K562 (cell line): ENCODE measurements around the gene LRGUK. TPM values are rescaled to one million over a fixed set of nuclear protein-coding genes. Genes with fewer than 3 reads are reported as not detected.

Experiments
- BACH1 ChIP-seq: fragments of 200-800 bp; sonication (Bioruptor generic); IDR thresholded peaks from 2 replicates; pipeline ENCODE4 v1.6.1; 2016; ENCODE audit warnings: missing genetic modification characterization, missing compliant biosample characterization
- CBX3 ChIP-seq, 2 experiments: IDR thresholded peaks; 1 replicate in 1 of 2; 2 replicates in 1 of 2; pipeline ENCODE4 v1.6.1; 2012; ENCODE audit warnings: inconsistent platforms in 2 of 2, low read length in 2 of 2, borderline replicate concordance in 1 of 2, control low read depth in 1 of 2
- EP300 ChIP-seq: IDR thresholded peaks from 2 replicates; pipeline ENCODE4 v1.6.1; 2012; ENCODE audit warnings: low read length, improper control_type of control experiment
- HDAC2 ChIP-seq: fragments of 450-650 bp; IDR thresholded peaks from 2 replicates; pipeline ENCODE4 v1.6.1; 2016; ENCODE audit warnings: mild to moderate bottlenecking
- KLF13 ChIP-seq: fragments of 450-650 bp; IDR thresholded peaks from 2 replicates; pipeline ENCODE4 v1.6.1; 2016; ENCODE audit warnings: missing genetic modification characterization, low read depth, mild to moderate bottlenecking, missing compliant biosample characterization, moderate library complexity, borderline replicate concordance
- MCM5 ChIP-seq: fragments of 450-650 bp; IDR thresholded peaks from 2 replicates; pipeline ENCODE4 v1.6.1; 2016; ENCODE audit warnings: low read depth
- RBBP5 ChIP-seq: fragments of 200-600 bp; sonication (generic); IDR thresholded peaks from 2 replicates; pipeline ENCODE4 v1.6.1; 2012; ENCODE audit warnings: borderline replicate concordance, mild to moderate bottlenecking, low read length, control low read depth, inconsistent platforms; ENCODE audit not compliant: insufficient read depth, poor library complexity, severe bottlenecking
- STAG1 ChIP-seq: sonication (generic); formaldehyde crosslinking; IDR thresholded peaks from 2 replicates; pipeline ENCODE4 v1.5.0; 2020; ENCODE audit warnings: missing genetic modification reagents, borderline replicate concordance
- TCFL5 ChIP-seq: fragments of 250-450 bp; sonication (Bioruptor Pico); conservative IDR thresholded peaks from 2 replicates; pipeline ENCODE4 v1.6.1; 2021; ENCODE audit warnings: mild to moderate bottlenecking, moderate library complexity, matching md5 sums
- ZNF384 ChIP-seq: IDR thresholded peaks from 2 replicates; pipeline ENCODE4 v1.6.1; 2012; ENCODE audit warnings: low read depth, low read length, improper control_type of control experiment
- ZNF644 ChIP-seq: fragments of 200-800 bp; sonication (Bioruptor generic); IDR thresholded peaks from 2 replicates; pipeline ENCODE4 v1.6.1; 2016; ENCODE audit warnings: low read depth, missing genetic modification characterization, missing compliant biosample characterization
- polyA plus RNA-seq, 8 experiments: library from polyadenylated mRNA; depleted of rRNA in 4 of 8; stranded (reverse) in 5 of 8; unstranded in 3 of 8; fragments of >200 nt; fragmentation: Nextera tagmentation in 2 of 8; fragmentation: Illumina TruSeq in 1 of 8; extraction: Ambion mirVana in 2 of 8; extraction: Trizol in 1 of 8; gene quantifications; 2 replicates each; pipeline versions ENCODE4 v1.2.1 to v1.2.3, GENCODE V29; 2011 to 2014; ENCODE audit warnings: inconsistent platforms in 1 of 8, missing spikeins in 1 of 8
- total RNA-seq, 7 experiments: library from RNA; depleted of rRNA in 6 of 7; stranded (reverse); fragments of >200 nt in 6 of 7; fragmentation: Illumina TruSeq in 2 of 7; extraction: Trizol in 2 of 7; gene quantifications; 2 replicates each; pipeline versions ENCODE4 v1.2.1 to v1.2.3, GENCODE V29; 2011 to 2021; ENCODE audit warnings: low replicate concordance in 1 of 7
- TF ChIP-seq, protein P1 (sequence below): fragments of 200-800 bp; sonication (Bioruptor generic); IDR thresholded peaks from 2 replicates; pipeline ENCODE4 v1.6.1; 2017; ENCODE audit warnings: missing genetic modification characterization, missing compliant biosample characterization
- TF ChIP-seq, protein P2 (sequence below), 3 experiments: fragments of 200-800 bp in 1 of 3; fragments of 250-450 bp in 1 of 3; fragments of 450-650 bp in 1 of 3; sonication (Bioruptor Pico) in 1 of 3; sonication (Bioruptor generic) in 1 of 3; formaldehyde crosslinking in 1 of 3; IDR thresholded peaks; 2 replicates each; pipeline versions ENCODE4 v1.6.1 to v1.8.0; 2016 to 2022; ENCODE audit warnings: mild to moderate bottlenecking in 2 of 3, missing genetic modification characterization in 2 of 3, missing compliant biosample characterization in 1 of 3, moderate library complexity in 1 of 3
- TF ChIP-seq, protein P3 (sequence below): sonication (generic); formaldehyde crosslinking; IDR thresholded peaks from 2 replicates; pipeline ENCODE4 v1.8.0; 2023; ENCODE audit warnings: mild to moderate bottlenecking, missing genetic modification reagents

LRGUK gene
- total and polyA plus RNA-seq, 9 of the 15 experiments (the other 6 are each of a cell fraction or from before 2014, with no cell fraction given): 0.04 to 0.33 (median 0.18) TPM

DNA sequence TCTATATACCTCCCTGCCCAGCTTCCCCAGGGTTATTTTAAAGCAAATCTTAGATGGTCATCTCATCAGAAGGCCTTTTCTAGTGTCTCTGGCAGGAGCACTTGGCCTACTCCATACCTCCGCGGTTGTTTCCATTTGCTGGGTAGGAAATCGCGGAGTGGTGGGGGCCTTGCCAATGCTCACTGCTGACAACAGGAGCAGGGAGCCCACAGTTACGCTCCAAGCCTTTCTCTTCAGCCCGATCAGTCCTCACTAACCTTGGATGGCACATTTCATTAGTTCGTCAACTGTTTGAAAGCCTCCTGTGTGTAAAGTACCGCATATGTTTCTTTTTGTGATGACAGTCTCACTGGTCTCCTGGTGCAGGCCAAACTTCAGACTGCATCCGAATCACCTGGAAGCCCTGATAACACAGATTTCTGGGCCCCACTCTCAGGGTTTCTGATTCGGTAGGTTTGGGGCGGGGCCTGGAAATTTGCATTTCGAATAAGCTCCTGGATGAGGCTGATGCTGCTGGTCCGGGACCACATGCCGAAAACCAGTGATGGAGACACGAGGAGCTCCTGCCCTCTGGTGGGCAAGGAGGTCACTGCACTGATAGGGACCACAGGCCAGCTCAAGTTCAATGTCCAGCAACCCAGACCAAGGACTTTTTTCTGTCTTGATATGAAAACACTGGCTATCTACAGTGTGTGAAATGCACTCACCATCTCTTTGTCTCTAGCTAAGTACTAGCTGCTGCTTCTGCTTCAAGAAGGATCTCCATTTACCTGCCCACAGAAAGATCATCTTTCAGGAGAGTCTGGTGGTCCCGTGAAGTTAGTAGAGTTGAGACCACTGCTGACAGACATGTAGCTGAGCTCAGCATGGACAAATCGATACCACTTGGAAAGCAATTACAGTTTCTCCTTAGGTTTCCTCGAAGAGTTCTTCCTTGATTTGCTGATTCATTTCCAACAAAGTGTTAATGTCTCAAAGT, 14.0 kb downstream of the LRGUK start (continued):
- TF ChIP-seq ZNF384: peak; percentile 19; the same call in 1 of the 2 replicates
- TF ChIP-seq, protein P1, sequence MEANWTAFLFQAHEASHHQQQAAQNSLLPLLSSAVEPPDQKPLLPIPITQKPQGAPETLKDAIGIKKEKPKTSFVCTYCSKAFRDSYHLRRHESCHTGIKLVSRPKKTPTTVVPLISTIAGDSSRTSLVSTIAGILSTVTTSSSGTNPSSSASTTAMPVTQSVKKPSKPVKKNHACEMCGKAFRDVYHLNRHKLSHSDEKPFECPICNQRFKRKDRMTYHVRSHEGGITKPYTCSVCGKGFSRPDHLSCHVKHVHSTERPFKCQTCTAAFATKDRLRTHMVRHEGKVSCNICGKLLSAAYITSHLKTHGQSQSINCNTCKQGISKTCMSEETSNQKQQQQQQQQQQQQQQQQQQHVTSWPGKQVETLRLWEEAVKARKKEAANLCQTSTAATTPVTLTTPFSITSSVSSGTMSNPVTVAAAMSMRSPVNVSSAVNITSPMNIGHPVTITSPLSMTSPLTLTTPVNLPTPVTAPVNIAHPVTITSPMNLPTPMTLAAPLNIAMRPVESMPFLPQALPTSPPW (CRISPR knock-in tag): no peak
- 0 out of 3 replicates have a peak, but pooled peaks of 1 of the 2 experiments have one; percentile 64 for TF ChIP-seq CBX3 (IDR thresholded peaks at IDR 0.05; ENCODE audit: borderline replicate concordance in 1 of 2, low read length in 2 of 2)
- no peak for TF ChIP-seq BACH1 (tag)
- no peak for TF ChIP-seq ZNF644 (tag)
- TF ChIP-seq TCFL5 (CRISPR knock-in tag): no peak
- TF ChIP-seq, protein P2, sequence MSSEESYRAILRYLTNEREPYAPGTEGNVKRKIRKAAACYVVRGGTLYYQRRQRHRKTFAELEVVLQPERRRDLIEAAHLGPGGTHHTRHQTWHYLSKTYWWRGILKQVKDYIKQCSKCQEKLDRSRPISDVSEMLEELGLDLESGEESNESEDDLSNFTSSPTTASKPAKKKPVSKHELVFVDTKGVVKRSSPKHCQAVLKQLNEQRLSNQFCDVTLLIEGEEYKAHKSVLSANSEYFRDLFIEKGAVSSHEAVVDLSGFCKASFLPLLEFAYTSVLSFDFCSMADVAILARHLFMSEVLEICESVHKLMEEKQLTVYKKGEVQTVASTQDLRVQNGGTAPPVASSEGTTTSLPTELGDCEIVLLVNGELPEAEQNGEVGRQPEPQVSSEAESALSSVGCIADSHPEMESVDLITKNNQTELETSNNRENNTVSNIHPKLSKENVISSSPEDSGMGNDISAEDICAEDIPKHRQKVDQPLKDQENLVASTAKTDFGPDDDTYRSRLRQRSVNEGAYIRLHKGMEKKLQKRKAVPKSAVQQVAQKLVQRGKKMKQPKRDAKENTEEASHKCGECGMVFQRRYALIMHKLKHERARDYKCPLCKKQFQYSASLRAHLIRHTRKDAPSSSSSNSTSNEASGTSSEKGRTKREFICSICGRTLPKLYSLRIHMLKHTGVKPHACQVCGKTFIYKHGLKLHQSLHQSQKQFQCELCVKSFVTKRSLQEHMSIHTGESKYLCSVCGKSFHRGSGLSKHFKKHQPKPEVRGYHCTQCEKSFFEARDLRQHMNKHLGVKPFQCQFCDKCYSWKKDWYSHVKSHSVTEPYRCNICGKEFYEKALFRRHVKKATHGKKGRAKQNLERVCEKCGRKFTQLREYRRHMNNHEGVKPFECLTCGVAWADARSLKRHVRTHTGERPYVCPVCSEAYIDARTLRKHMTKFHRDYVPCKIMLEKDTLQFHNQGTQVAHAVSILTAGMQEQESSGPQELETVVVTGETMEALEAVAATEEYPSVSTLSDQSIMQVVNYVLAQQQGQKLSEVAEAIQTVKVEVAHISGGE (CRISPR knock-in tag; IDR thresholded peaks at IDR 0.05): no peak
- no peak for TF ChIP-seq RBBP5
- TF ChIP-seq MCM5: no peak
- 0 out of 2 replicates have a peak, but pooled peaks have one; percentile 26 for TF ChIP-seq KLF13 (tag)
- TF ChIP-seq, protein P3, sequence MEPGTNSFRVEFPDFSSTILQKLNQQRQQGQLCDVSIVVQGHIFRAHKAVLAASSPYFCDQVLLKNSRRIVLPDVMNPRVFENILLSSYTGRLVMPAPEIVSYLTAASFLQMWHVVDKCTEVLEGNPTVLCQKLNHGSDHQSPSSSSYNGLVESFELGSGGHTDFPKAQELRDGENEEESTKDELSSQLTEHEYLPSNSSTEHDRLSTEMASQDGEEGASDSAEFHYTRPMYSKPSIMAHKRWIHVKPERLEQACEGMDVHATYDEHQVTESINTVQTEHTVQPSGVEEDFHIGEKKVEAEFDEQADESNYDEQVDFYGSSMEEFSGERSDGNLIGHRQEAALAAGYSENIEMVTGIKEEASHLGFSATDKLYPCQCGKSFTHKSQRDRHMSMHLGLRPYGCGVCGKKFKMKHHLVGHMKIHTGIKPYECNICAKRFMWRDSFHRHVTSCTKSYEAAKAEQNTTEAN: no peak
- TF ChIP-seq HDAC2: 0 out of 2 replicates have a peak, but pooled peaks have one; percentile 38
- peak; percentile 78 for TF ChIP-seq STAG1 (CRISPR knock-in tag)
- 0 out of 2 replicates have a peak, but pooled peaks have one; percentile 13 for TF ChIP-seq EP300
